ENCODE measurements around the gene RAB31.

RAB31 gene

GRCh38 chr18:9910661-9911060, 202.6 kb downstream of the RAB31 start:
- TF ChIP-seq CTCF (IDR thresholded peaks at IDR 0.05; ENCODE audit: low read depth, low read length) = no peak
- no peak overlapping the region for H3K4me3 ChIP-seq (ENCODE audit: low read depth, low read length)
- no peak for DNase-seq (ENCODE audit: low read depth)

GRCh38 chr18:9911226-9911625, 203.1 kb downstream of the RAB31 start:
- no peak overlapping the region for H3K4me3 ChIP-seq (ENCODE audit: low read depth, low read length)
- no peak for DNase-seq (ENCODE audit: low read depth)
- no peak for TF ChIP-seq MYC (IDR thresholded peaks at IDR 0.05; ENCODE audit: low read depth, low read length)
- TF ChIP-seq POLR2A (IDR thresholded peaks at IDR 0.05; ENCODE audit: extremely low read depth, insufficient read length) = no peak
- TF ChIP-seq MAX (IDR thresholded peaks at IDR 0.05; ENCODE audit: low read depth, low read length) = no peak
- no peak for TF ChIP-seq CTCF (IDR thresholded peaks at IDR 0.05; ENCODE audit: low read depth, low read length)
